Measurements from ENCODE around the gene RASGRF2.
"Not testable (repeated sequence)": the region's sequence is repeated elsewhere in the genome, so short reads cannot be mapped to it uniquely, and the experiment has no call there.

Gene RASGRF2

DNA sequence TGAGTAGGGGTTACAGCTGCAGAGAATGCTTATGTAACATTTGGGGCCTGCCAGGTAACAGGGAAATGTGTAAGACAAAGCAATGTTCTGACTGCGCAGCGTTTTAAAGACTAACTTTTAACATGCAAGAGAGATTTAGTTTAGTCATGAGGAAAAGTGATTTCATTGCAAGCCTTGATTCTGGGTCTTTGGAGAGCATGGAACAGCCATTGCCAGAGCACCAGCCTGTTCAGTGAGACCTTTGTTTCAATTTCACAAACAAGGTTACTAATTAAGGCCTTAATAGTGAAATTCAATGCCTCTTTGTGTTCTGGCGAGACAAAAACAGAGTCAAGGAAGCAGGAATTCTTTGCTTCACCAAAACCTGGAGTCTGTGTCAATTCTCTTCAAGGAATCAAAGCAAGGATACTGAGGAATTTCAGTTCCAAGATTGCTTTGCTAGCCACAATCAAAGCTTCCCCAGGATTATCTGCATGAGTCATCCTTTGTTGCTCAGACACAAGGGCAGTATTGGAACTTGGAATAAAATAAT is 287.3 kb downstream of the RASGRF2 start:
- no peak for DNase-seq

DNA sequence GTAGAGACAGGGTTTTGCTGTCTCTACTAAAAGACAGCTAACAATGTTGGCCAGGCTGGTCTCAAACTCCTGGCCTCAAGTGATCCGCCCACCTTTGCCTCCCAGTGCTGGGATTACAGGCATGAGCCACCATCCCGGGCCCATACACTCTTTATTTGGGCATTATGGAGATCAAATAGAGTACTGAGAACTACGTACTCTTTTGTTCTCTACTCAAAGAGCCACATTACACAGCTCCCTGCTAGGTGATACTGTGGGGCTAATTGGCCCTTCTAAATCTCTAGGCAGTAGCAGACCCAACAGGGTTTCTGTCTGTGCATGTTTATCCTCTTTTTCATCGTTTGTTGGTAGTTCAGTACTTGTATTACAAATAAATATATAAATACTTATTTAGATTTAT is 289.1 kb downstream of the RASGRF2 start:
- DNase-seq: no peak

DNA sequence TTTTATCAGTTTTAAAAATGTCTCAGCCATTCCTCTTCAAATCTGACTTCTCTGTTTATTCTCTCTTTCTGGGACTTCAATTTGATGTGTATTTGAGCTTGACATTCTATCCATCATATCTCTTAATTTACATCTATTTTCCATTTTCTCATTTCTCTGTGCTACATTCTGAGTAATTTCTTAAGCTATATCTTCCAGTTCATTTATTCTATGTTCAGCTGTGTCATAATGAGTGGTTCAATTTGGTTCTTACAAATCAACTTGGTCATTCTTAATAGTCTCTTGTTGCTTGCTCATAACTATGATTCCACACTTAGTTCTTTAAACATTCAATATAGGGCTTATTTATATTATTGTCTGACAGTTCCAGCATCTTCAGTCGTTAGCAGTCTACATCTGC is 289.8 kb downstream of the RASGRF2 start:
- no peak for DNase-seq

- DNase-seq: no peak
Observed at GRCh38 chr5:81251922-81252321, 291.8 kb downstream of the RASGRF2 start.

- DNase-seq: no peak
Observed at GRCh38 chr5:81252904-81253303, 292.7 kb downstream of the RASGRF2 start.

DNA sequence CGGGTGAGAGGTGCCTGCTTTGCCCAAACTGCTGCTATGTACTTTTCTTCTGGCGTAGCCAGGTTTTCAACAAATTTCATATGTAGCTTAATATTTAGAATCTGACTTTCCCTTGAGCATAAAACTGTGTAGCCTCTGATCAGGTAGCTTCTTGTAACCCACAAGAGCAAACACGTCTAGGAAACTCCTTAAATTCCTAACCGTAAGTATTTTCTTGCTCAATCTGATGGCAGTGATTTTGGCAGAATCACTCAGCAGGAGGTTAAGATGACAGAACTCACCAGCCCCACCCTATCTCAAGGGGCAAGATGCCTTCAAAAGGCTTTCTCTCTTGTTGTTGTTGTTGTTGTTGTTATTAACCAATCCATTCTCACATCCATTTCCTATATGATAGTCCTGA is 293.7 kb downstream of the RASGRF2 start:
- DNase-seq: no peak

DNA sequence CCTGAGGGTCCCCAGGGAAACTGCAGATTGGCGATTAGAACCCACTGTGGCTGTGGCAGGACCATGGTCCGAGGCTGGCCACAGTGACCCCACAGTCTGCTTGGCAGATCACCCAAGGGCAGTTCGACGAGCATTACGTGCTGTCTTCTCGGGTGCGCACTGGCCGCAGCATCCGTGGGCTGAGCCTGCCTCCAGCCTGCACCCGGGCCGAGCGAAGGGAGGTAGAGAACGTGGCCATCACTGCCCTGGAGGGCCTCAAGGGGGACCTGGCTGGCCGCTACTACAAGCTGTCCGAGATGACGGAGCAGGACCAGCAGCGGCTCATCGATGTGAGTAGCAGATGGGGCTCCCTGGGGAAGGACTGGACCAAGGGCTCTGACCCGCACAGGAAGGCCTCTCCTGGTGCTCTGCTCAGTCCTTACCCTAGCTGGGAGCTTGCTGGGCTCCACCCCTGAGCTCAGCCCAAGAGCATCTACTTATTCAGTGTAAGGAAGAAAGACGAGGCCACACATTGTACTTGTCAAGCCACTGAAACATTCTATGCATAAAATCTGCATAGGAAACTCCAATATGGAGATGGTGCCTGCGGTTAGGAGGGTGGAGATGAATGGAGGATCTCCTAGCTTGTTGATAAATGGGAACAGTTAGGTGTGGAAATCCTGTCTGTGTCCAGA is 294.9 kb downstream of the RASGRF2 start:
- DNase-seq: no peak

DNA sequence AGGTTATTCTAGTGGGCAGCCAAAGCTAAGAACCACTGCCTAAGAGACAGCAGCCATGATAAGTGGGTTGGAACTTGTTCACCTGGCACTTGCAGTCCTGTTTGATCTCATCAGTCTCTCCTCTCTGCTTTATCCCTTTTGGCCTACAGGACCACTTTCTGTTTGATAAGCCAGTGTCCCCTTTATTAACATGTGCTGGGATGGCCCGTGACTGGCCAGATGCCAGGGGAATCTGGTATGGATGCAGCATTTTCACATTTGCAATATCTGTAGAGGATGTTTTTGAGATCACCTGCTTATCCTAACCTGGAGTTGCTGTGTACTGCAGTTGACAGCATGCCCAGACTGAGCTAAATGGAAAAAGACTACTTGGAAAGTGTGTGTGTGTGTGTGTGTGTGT is 296.6 kb downstream of the RASGRF2 start:
- DNase-seq: no peak

- DNase-seq: not testable (repeated sequence)
Observed at GRCh38 chr5:81262796-81263195, 302.6 kb downstream of the RASGRF2 start.

GRCh38 chr5:81265101-81265500 is 304.9 kb downstream of the RASGRF2 start:
- DNase-seq: no peak

GRCh38 chr5:81268521-81269196 is 308.5 kb downstream of the RASGRF2 start:
- no peak for DNase-seq

- DNase-seq: peak; percentile 55 to 59
Observed at GRCh38 chr5:81269751-81270393, 309.7 kb downstream of the RASGRF2 start.

GRCh38 chr5:81270394-81271027 is 310.3 kb downstream of the RASGRF2 start:
- DNase-seq: peak; percentile 80 to 85

All from SHP77 (cell line).